ENCODE results near the gene PFDN6. TPM values are rescaled to one million over a fixed set of nuclear protein-coding genes. Genes with fewer than 3 reads are reported as not detected.

Gene PFDN6
- total and polyA plus RNA-seq, 9 of the 15 experiments (the other 6 are each of a cell fraction or from before 2014, with no cell fraction given): 6.8 to 475 (median 216) TPM

DNA sequence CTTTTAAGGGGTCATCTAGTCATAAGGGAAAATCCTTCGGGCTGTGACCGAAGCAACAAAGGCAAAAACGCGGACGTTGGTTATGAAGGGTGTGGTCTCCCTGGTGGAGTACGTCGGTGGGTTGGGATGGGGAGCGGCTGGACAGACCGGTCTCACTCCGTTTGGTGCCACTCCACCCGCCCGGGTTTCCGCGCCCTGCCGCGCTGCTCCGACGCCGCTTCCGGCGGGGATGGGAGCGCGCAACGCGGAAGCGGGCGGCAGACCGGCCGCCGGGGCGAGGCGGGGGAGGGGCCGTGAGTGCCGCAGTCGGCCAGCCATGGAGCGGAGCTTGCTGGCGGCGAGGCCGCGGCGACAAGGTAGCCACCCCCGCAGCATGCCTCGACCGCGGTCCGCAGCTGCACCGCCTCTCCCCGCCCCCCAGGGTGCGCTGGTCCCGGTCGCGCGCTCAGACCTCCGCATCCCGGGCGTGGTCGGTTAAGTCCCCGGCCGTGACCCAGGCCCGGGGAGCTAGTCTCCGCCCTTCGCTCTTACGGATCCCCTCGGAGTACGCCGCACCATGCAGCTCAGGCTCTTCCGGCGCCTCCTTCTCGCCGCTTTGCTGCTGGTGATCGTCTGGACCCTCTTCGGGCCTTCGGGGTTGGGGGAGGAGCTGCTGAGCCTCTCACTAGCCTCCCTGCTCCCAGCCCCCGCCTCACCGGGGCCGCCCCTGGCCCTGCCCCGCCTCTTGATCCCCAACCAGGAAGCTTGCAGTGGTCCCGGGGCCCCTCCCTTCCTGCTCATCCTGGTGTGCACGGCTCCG, 12.3 kb upstream of the PFDN6 start, which contains the start of gene B3GALT4 (continued):
- TF ChIP-seq HNRNPUL1 (IDR thresholded peaks at IDR 0.05; ENCODE audit: low read length): no peak
- peak; percentile 74 for TF ChIP-seq ZNF57 (CRISPR knock-in tag; IDR thresholded peaks at IDR 0.05)
- TF ChIP-seq TRIM28 (IDR thresholded peaks at IDR 0.05): peak; percentile 18; the same call in 1 of the 2 replicates
- no peak for TF ChIP-seq NFYB (IDR thresholded peaks at IDR 0.05; ENCODE audit: extremely low read depth, insufficient read length)
- peak; percentile 85 for TF ChIP-seq RBBP5 (IDR thresholded peaks at IDR 0.05; ENCODE audit: borderline replicate concordance, insufficient read depth, low read length, poor library complexity, severe bottlenecking)
- TF ChIP-seq, protein P1, sequence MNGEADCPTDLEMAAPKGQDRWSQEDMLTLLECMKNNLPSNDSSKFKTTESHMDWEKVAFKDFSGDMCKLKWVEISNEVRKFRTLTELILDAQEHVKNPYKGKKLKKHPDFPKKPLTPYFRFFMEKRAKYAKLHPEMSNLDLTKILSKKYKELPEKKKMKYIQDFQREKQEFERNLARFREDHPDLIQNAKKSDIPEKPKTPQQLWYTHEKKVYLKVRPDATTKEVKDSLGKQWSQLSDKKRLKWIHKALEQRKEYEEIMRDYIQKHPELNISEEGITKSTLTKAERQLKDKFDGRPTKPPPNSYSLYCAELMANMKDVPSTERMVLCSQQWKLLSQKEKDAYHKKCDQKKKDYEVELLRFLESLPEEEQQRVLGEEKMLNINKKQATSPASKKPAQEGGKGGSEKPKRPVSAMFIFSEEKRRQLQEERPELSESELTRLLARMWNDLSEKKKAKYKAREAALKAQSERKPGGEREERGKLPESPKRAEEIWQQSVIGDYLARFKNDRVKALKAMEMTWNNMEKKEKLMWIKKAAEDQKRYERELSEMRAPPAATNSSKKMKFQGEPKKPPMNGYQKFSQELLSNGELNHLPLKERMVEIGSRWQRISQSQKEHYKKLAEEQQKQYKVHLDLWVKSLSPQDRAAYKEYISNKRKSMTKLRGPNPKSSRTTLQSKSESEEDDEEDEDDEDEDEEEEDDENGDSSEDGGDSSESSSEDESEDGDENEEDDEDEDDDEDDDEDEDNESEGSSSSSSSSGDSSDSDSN (IDR thresholded peaks at IDR 0.05; ENCODE audit: borderline replicate concordance in 1 of 2, low read depth in 2 of 2, low read length in 2 of 2): no peak
- TF ChIP-seq, protein P2, sequence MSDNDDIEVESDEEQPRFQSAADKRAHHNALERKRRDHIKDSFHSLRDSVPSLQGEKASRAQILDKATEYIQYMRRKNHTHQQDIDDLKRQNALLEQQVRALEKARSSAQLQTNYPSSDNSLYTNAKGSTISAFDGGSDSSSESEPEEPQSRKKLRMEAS (CRISPR knock-in tag; IDR thresholded peaks at IDR 0.05): peak; percentile 90
- no peak for TF ChIP-seq DIDO1 (tag; IDR thresholded peaks at IDR 0.05; ENCODE audit: low read depth)
- TF ChIP-seq FOXJ2 (tag; IDR thresholded peaks at IDR 0.05): no peak
- TF ChIP-seq SMARCC2 (IDR thresholded peaks at IDR 0.05; ENCODE audit: low read depth): no peak
- TF ChIP-seq CSDE1 (IDR thresholded peaks at IDR 0.05): no peak
- peak; percentile 14 for TF ChIP-seq HNRNPLL (IDR thresholded peaks at IDR 0.05; ENCODE audit: low read depth, low read length, poor library complexity, severe bottlenecking)
- TF ChIP-seq, protein P3, sequence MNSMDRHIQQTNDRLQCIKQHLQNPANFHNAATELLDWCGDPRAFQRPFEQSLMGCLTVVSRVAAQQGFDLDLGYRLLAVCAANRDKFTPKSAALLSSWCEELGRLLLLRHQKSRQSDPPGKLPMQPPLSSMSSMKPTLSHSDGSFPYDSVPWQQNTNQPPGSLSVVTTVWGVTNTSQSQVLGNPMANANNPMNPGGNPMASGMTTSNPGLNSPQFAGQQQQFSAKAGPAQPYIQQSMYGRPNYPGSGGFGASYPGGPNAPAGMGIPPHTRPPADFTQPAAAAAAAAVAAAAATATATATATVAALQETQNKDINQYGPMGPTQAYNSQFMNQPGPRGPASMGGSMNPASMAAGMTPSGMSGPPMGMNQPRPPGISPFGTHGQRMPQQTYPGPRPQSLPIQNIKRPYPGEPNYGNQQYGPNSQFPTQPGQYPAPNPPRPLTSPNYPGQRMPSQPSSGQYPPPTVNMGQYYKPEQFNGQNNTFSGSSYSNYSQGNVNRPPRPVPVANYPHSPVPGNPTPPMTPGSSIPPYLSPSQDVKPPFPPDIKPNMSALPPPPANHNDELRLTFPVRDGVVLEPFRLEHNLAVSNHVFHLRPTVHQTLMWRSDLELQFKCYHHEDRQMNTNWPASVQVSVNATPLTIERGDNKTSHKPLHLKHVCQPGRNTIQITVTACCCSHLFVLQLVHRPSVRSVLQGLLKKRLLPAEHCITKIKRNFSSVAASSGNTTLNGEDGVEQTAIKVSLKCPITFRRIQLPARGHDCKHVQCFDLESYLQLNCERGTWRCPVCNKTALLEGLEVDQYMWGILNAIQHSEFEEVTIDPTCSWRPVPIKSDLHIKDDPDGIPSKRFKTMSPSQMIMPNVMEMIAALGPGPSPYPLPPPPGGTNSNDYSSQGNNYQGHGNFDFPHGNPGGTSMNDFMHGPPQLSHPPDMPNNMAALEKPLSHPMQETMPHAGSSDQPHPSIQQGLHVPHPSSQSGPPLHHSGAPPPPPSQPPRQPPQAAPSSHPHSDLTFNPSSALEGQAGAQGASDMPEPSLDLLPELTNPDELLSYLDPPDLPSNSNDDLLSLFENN (IDR thresholded peaks at IDR 0.05; ENCODE audit: low read depth in 2 of 2, low read length in 2 of 2): peak in 1 of 2 experiments; percentile 81; a peak in 1 of 4 replicates
- TF ChIP-seq, protein P4, sequence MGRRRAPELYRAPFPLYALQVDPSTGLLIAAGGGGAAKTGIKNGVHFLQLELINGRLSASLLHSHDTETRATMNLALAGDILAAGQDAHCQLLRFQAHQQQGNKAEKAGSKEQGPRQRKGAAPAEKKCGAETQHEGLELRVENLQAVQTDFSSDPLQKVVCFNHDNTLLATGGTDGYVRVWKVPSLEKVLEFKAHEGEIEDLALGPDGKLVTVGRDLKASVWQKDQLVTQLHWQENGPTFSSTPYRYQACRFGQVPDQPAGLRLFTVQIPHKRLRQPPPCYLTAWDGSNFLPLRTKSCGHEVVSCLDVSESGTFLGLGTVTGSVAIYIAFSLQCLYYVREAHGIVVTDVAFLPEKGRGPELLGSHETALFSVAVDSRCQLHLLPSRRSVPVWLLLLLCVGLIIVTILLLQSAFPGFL (CRISPR knock-in tag; IDR thresholded peaks at IDR 0.05): no peak
- peak; percentile 99 for TF ChIP-seq CXXC5 (CRISPR knock-in tag; IDR thresholded peaks at IDR 0.05)
- TF ChIP-seq POU5F1 (IDR thresholded peaks at IDR 0.05; ENCODE audit: borderline replicate concordance, low read depth, low read length, partially characterized antibody): peak; percentile 4
- no peak for TF ChIP-seq NR3C1 (CRISPR knock-in tag; IDR thresholded peaks at IDR 0.05)
- peak; percentile 96 for TF ChIP-seq RBM22 (IDR thresholded peaks at IDR 0.05; ENCODE audit: low read depth, low read length, poor library complexity, severe bottlenecking)
- peak in 1 of 2 experiments; percentile 69; a peak in 1 of 4 replicates for TF ChIP-seq RCOR1 (IDR thresholded peaks at IDR 0.05; ENCODE audit: borderline replicate concordance in 1 of 2, low read depth in 2 of 2, low read length in 2 of 2)
- TF ChIP-seq MCM7 (IDR thresholded peaks at IDR 0.05): no peak

Data from K562 (cell line).